Ishikawa (cell line): ENCODE results near the gene DOCK3.

ENCODE experiments used
- EP300 ChIP-seq: IDR thresholded peaks from 2 replicates; pipeline ENCODE4 v1.6.1; 2012; ENCODE audit warnings: borderline replicate concordance
- REST ChIP-seq: IDR thresholded peaks from 2 replicates; pipeline ENCODE4 v1.6.1; 2012; ENCODE audit warnings: low read depth, mild to moderate bottlenecking
- TF ChIP-seq, protein P1 (sequence below): IDR thresholded peaks from 2 replicates; pipeline ENCODE4 v1.6.1; 2012

GRCh38 chr3:51390246-51391074 is 715.7 kb downstream of the DOCK3 start:
- TF ChIP-seq, protein P1, sequence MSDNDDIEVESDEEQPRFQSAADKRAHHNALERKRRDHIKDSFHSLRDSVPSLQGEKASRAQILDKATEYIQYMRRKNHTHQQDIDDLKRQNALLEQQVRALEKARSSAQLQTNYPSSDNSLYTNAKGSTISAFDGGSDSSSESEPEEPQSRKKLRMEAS, result no peak; the same call in 1 of the 2 replicates
- no peak for TF ChIP-seq REST
- TF ChIP-seq EP300, result no peak
